Measurements from ENCODE around the gene OR6N2.

Gene OR6N2

DNA sequence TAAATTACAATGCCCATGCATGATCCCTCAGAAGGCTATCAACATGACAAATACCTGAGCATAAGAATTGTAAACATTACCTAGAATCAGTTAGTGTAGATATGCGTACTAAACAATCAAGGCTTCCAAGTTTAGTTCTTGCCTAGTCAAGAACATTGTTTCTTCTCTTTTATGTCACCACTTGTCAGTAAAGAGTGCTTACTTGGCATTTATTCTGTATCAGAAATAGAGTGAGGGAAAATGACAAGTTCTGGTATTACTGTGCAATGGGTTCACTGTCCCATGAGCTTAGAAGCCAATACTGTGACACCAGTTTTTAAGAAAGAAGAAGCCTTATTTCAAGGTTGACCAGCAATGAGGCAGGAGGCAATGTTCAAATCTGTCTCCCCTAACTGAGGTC is 22.7 kb upstream of the OR6N2 start:
- DNase-seq (ENCODE audit: extremely low read depth, low read depth), result no peak
- TF ChIP-seq, protein P1, sequence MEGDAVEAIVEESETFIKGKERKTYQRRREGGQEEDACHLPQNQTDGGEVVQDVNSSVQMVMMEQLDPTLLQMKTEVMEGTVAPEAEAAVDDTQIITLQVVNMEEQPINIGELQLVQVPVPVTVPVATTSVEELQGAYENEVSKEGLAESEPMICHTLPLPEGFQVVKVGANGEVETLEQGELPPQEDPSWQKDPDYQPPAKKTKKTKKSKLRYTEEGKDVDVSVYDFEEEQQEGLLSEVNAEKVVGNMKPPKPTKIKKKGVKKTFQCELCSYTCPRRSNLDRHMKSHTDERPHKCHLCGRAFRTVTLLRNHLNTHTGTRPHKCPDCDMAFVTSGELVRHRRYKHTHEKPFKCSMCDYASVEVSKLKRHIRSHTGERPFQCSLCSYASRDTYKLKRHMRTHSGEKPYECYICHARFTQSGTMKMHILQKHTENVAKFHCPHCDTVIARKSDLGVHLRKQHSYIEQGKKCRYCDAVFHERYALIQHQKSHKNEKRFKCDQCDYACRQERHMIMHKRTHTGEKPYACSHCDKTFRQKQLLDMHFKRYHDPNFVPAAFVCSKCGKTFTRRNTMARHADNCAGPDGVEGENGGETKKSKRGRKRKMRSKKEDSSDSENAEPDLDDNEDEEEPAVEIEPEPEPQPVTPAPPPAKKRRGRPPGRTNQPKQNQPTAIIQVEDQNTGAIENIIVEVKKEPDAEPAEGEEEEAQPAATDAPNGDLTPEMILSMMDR (IDR thresholded peaks at IDR 0.05; ENCODE audit: low read depth, low read length, missing control alignments), result no peak
- no peak overlapping the region for H3K4me3 ChIP-seq (replicated peaks; ENCODE audit: low read depth, low read length)

DNA sequence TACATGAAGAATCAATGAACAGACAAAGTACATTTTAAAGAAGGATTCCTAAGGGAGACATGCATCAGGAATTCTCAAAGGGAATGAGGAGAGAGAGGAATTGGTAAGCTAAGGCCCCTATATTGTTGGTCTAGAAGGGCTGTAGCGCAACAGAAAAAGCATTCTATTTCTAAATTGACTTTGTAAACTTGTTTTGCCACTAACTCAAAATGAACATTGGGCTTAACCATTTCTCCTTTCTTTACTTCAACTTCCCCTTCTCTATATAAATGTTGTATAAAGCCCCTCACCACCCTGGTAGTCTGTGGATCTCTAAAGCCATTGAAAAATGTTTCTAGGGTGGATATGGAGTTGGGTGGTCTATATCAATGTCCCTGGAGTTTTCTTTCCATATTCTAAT is 20.4 kb upstream of the OR6N2 start:
- DNase-seq (ENCODE audit: extremely low read depth, low read depth), result no peak
- TF ChIP-seq, protein P1 (IDR thresholded peaks at IDR 0.05; ENCODE audit: low read depth, low read length, missing control alignments), result no peak
- no peak overlapping the region for H3K4me3 ChIP-seq (replicated peaks; ENCODE audit: low read depth, low read length)

DNA sequence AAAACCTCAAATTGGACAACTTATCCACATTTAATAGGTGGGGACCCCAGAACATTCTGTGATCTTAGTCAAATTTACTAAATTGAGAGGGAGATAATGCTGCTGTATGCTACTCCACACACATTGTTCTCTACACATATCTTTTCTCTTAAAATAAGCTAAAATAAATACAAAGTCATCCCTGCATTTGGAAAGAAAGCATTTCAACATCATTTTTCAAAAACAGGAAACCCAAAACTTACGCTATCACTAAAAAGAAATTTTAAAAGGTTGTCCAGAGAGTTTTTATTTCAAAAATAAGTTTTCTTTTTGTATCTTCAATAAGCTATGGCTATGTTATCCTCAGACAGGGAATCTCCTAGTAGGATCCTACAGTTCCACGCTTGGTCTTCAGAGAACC is 19.5 kb upstream of the OR6N2 start:
- no peak for DNase-seq (ENCODE audit: extremely low read depth, low read depth)
- H3K4me3 ChIP-seq (replicated peaks; ENCODE audit: low read depth, low read length), result no peak overlapping the region
- TF ChIP-seq, protein P1 (IDR thresholded peaks at IDR 0.05; ENCODE audit: low read depth, low read length, missing control alignments), result no peak

DNA sequence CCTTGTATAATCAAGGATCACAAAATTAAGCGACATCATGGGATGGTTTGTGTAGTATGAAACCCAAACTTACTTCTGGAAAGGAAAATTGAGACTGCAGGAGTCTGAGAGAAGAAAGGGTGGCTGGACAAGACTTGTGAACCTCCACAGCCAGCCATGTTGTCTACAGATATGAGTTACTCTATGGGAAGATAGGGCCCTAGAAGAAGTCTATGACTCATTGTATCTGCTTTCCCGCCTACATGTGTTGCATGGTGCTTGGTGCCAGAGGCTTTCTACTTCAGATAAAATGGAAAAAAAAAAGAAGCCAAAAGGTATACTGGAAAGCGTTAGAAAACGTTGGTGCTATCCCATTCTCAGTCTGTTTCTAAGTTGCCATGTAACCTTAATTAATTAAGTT is 18.7 kb upstream of the OR6N2 start:
- DNase-seq (ENCODE audit: extremely low read depth, low read depth), result no peak
- H3K4me3 ChIP-seq (replicated peaks; ENCODE audit: low read depth, low read length), result no peak overlapping the region
- TF ChIP-seq, protein P1 (IDR thresholded peaks at IDR 0.05; ENCODE audit: low read depth, low read length, missing control alignments), result no peak

DNA sequence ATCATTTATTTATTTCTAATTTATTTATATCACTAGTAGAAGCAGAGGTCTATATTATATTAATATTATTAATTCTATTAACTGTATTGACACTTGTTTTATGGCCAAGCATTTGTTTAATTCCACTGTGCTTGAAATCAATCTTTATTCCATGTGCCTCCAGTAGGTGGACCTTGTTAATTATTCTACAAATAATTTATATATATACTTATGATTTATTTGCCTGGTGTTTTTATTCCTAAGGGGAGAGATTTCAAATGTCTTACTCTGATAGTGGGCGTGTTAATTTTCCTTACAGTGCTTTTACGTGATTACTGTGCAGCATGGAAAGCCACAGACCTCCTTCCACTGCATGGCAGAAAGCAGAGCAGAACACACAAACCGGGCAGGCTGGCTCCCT is 17.5 kb upstream of the OR6N2 start:
- no peak for DNase-seq (ENCODE audit: extremely low read depth, low read depth)
- TF ChIP-seq, protein P1 (IDR thresholded peaks at IDR 0.05; ENCODE audit: low read depth, low read length, missing control alignments), result no peak
- no peak overlapping the region for H3K4me3 ChIP-seq (replicated peaks; ENCODE audit: low read depth, low read length)

DNA sequence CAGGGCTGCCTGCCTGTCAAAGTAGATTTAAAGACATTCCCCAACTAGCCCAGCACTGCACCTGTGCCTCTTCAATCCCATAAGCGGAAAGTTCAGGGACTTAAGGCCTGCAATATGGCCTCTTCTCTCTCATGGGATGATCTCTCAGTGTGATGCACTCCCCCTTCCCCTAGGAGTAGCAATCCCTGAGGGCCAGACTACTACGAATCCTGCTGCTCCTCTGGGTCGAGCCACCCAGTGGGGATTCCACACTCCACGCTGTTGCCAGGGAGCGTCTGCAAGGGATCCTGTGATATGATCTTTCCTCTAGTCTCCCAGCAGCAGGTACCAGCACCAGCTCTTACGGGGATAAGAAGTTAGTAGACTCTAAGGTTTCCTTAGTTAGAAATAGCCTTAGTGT is 13.2 kb upstream of the OR6N2 start:
- no peak overlapping the region for H3K4me3 ChIP-seq (replicated peaks; ENCODE audit: low read depth, low read length)
- TF ChIP-seq, protein P1 (IDR thresholded peaks at IDR 0.05; ENCODE audit: low read depth, low read length, missing control alignments), result no peak
- no peak for DNase-seq (ENCODE audit: extremely low read depth, low read depth)

DNA sequence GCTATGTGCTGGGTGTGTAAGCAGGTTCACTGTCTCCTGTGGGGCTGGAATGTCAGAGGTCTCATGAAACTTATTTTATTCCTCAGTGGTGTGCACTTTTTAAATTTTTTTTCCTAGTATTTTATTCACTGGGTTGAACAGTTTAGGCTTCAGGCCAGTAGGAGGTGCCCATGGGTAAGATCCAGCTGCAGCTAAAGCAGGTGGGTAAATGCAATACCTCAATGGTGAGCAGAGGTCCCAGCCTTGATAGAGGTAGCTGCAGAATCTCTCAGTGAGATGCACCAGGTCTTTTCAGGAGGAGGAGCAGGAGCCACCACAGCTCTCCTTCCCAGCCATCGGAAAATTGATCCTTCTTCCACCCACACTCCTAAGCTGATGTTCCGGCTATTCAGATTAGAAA is 12.6 kb upstream of the OR6N2 start:
- DNase-seq (ENCODE audit: extremely low read depth, low read depth), result no peak
- TF ChIP-seq, protein P1 (IDR thresholded peaks at IDR 0.05; ENCODE audit: low read depth, low read length, missing control alignments), result no peak
- H3K4me3 ChIP-seq (replicated peaks; ENCODE audit: low read depth, low read length), result no peak overlapping the region

Data from HFF-Myc (cell line).